MCF 10A (cell line): ENCODE results near the gene SLC19A2. TPM values are rescaled to one million over a fixed set of nuclear protein-coding genes. Genes with fewer than 3 reads are reported as not detected.
A peak's percentile ranks its signal among the peaks of the same experiment; 100 is the strongest.

Source experiments
- BruUV-seq: library from RNA; stranded (reverse); fragments of 400-500 nt; replicated peaks from 2 replicates; lab custom pipeline; 2021; lab: Mats Ljungman, UMichigan
- CTCF ChIA-PET: fragments of 300-600 bp; sonication (Branson Sonifier 250); formaldehyde crosslinking; extraction: SDS; loops from one replicate; lab custom pipeline; 2021; ENCODE audit warnings: antibody characterized with exemption, inconsistent platforms; lab: Yijun Ruan, JAX
- POLR2A ChIA-PET: fragments of 300-600, 350-650 bp; sonication (Branson Sonifier 250); formaldehyde crosslinking; extraction: SDS; loops from one replicate; lab custom pipeline; 2020; ENCODE audit warnings: antibody characterized with exemption, inconsistent platforms; lab: Yijun Ruan, JAX
- DNase-seq: peaks from one replicate; pipeline ENCODE4 v3.0.0-alpha.2; 2018; ENCODE audit not compliant: unreplicated experiment
- H3K27ac Mint-ChIP-seq: one replicate; pipeline ENCODE4 v1.8.0; 2022; ENCODE audit warnings: mild to moderate bottlenecking, low read depth, mixed read lengths; ENCODE audit not compliant: unreplicated experiment
- H3K27me3 Mint-ChIP-seq: one replicate; pipeline ENCODE4 v1.8.0; 2022; ENCODE audit warnings: mixed read lengths; ENCODE audit not compliant: insufficient read depth, unreplicated experiment
- H3K36me3 Mint-ChIP-seq: one replicate; pipeline ENCODE4 v1.8.0; 2022; ENCODE audit warnings: mild to moderate bottlenecking, moderate library complexity, mixed read lengths; ENCODE audit not compliant: insufficient read depth, unreplicated experiment
- H3K4me1 Mint-ChIP-seq: one replicate; pipeline ENCODE4 v1.8.0; 2022; ENCODE audit warnings: mixed read lengths; ENCODE audit not compliant: insufficient read depth, unreplicated experiment
- H3K4me3 Mint-ChIP-seq: one replicate; pipeline ENCODE4 v1.8.0; 2022; ENCODE audit warnings: mild to moderate bottlenecking, moderate library complexity, mixed read lengths; ENCODE audit not compliant: unreplicated experiment
- H3K9me3 Mint-ChIP-seq: one replicate; pipeline ENCODE4 v1.8.0; 2022; ENCODE audit warnings: mixed read lengths; ENCODE audit not compliant: unreplicated experiment
- CTCF ChIP-seq: fragments of 200-600 bp; IDR thresholded peaks from one replicate; pipeline ENCODE4 v1.8.0; 2022; ENCODE audit warnings: antibody characterized with exemption, mild to moderate bottlenecking; ENCODE audit not compliant: unreplicated experiment
- intact Hi-C: fragments of 100-400 bp; cut with micrococcal nuclease; formaldehyde crosslinking; loops from 2 replicates; pipeline ENCODE4 v1.14.1; 2022
- total RNA-seq: library from RNA; stranded (reverse); gene quantifications from 2 replicates; pipeline ENCODE4 v1.2.3, GENCODE V29; 2022

Gene SLC19A2
- total RNA-seq, 1 experiment from 2014 or later = 13.9 TPM

GRCh38 chr1:169456029-169456428 lies 29.7 kb downstream of the SLC19A2 start:
- CTCF ChIA-PET = interaction anchor here (0.7 to 1.4 kb wide), 3 partner anchors 10 to 852 kb away, joined by 3 to 5 read pairs (median 3); no protein-coding TSS in a partner anchor
- intact Hi-C loops = no loop called here
- peaks cover 12% of the 10 kb centered on the region for H3K9me3 Mint-ChIP-seq
- DNase-seq = no peak
- no peaks in the 10 kb centered on the region for H3K36me3 Mint-ChIP-seq
- H3K4me3 Mint-ChIP-seq = no peak overlapping the region
- H3K27me3 Mint-ChIP-seq = no peaks in the 10 kb centered on the region
- no TSS peak for BruUV-seq
- peaks cover 6% of the 10 kb centered on the region for H3K4me1 Mint-ChIP-seq
- H3K27ac Mint-ChIP-seq = no peak overlapping the region
- POLR2A ChIA-PET = no interaction called here
- no peak for TF ChIP-seq CTCF

- TF ChIP-seq CTCF = no peak
- no peak for DNase-seq
- Mint-ChIP-seq H3K27ac (no peak overlapping the region), H3K9me3 (peaks cover 10% of the 10 kb centered on the region), H3K4me1 (peaks cover 6% of the 10 kb centered on the region), H3K27me3 (no peaks in the 10 kb centered on the region), H3K36me3 (no peaks in the 10 kb centered on the region), H3K4me3 (no peak overlapping the region)
- ChIA-PET POLR2A (no interaction called here), CTCF (interaction anchor here (0.6 to 1.4 kb wide), 2 partner anchors 849 to 1514 kb away, joined by 3 to 5 read pairs; no protein-coding TSS in a partner anchor)
- intact Hi-C loops = no loop called here
- BruUV-seq = no TSS peak
Measured at GRCh38 chr1:169452921-169453320, 32.8 kb downstream of the SLC19A2 start.

- CTCF ChIA-PET = interaction anchor here (0.6 to 2.3 kb wide), 4 partner anchors 24 to 848 kb away, joined by 3 to 8 read pairs (median 4); no protein-coding TSS in a partner anchor
- POLR2A ChIA-PET = interaction anchor here (0.7 to 1.3 kb wide), 6 partner anchors 15 to 439 kb away, joined by 3 to 6 read pairs (median 4); partner anchors contain the start of genes BLZF1 and SLC19A2
Measured at GRCh38 chr1:169451218-169451824, 34.4 kb downstream of the SLC19A2 start.

More at GRCh38 chr1:169451218-169451824, 34.4 kb downstream of the SLC19A2 start:
- Mint-ChIP-seq H3K4me1 (peaks cover 6% of the 10 kb centered on the region), H3K27ac (peak overlapping the region; percentile 40), H3K36me3 (no peaks in the 10 kb centered on the region), H3K4me3 (no peak overlapping the region), H3K27me3 (no peaks in the 10 kb centered on the region), H3K9me3 (no peaks in the 10 kb centered on the region)
- intact Hi-C loops = no loop called here
- BruUV-seq = no TSS peak
- no peak for TF ChIP-seq CTCF
- DNase-seq = peak; percentile 44
